Loucy (cell line): ENCODE data around the gene METTL13.

ENCODE experiments used
- H2AFZ ChIP-seq: fragments of 200-600 bp; sonication (generic); 2 replicates; pipeline ENCODE4 v1.6.0; 2016; ENCODE audit warnings: antibody characterized with exemption, mild to moderate bottlenecking, low read length, moderate library complexity
- H3F3A ChIP-seq: fragments of 200-600 bp; 2 replicates; pipeline ENCODE4 v1.6.0; 2016; ENCODE audit warnings: antibody characterized with exemption, low read depth, mild to moderate bottlenecking
- H3K27me3 ChIP-seq: fragments of 200-600 bp; sonication (generic); 2 replicates; pipeline ENCODE4 v1.6.1; 2014; ENCODE audit warnings: low read length, mild to moderate bottlenecking; ENCODE audit not compliant: insufficient read depth, poor library complexity, severe bottlenecking
- H3K36me3 ChIP-seq: fragments of 200-600 bp; sonication (generic); 2 replicates; pipeline ENCODE4 v1.6.1; 2016; ENCODE audit warnings: low read length; ENCODE audit not compliant: insufficient read depth
- H3K4me1 ChIP-seq: fragments of 200-600 bp; sonication (generic); 2 replicates; pipeline ENCODE4 v1.5.1; 2014; ENCODE audit warnings: low read length, mild to moderate bottlenecking; ENCODE audit not compliant: insufficient read depth, poor library complexity, severe bottlenecking
- H3K4me2 ChIP-seq: fragments of 200-600 bp; sonication (generic); 2 replicates; pipeline ENCODE4 v1.6.0; 2014; ENCODE audit warnings: antibody characterized with exemption, low read length, low read depth, mild to moderate bottlenecking; ENCODE audit not compliant: poor library complexity, severe bottlenecking
- H3K4me3 ChIP-seq: fragments of 200-600 bp; sonication (generic); 2 replicates; pipeline ENCODE4 v1.5.1; 2014; ENCODE audit warnings: low read length, mild to moderate bottlenecking, mixed read lengths; ENCODE audit not compliant: poor library complexity, severe bottlenecking
- H3K79me2 ChIP-seq: fragments of 200-600 bp; sonication (generic); 2 replicates; pipeline ENCODE4 v1.6.1; 2014; ENCODE audit warnings: low read length; ENCODE audit not compliant: insufficient read depth
- H3K9ac ChIP-seq: fragments of 200-600 bp; sonication (generic); 2 replicates; pipeline ENCODE4 v1.6.0; 2014; ENCODE audit warnings: mild to moderate bottlenecking, low read depth, low read length, moderate library complexity; ENCODE audit not compliant: poor library complexity, severe bottlenecking
- H3K9me2 ChIP-seq: fragments of 200-600 bp; sonication (generic); replicated peaks from 2 replicates; pipeline ENCODE4 v1.6.1; 2016; ENCODE audit warnings: low read depth, low read length, mixed read lengths
- H3K9me3 ChIP-seq: fragments of 200-600 bp; sonication (generic); 2 replicates; pipeline ENCODE4 v1.6.1; 2014; ENCODE audit warnings: mild to moderate bottlenecking, antibody characterized with exemption, low read length, low read depth; ENCODE audit not compliant: insufficient read depth
- H4K20me1 ChIP-seq: fragments of 200-600 bp; sonication (generic); 2 replicates; pipeline ENCODE4 v1.6.0; 2014; ENCODE audit warnings: antibody characterized with exemption, low read length, mild to moderate bottlenecking; ENCODE audit not compliant: insufficient read depth, poor library complexity, severe bottlenecking
- CTCF ChIP-seq: fragments of 200-600 bp; sonication (generic); conservative IDR thresholded peaks from 2 replicates; pipeline ENCODE4 v1.5.1; 2014; ENCODE audit warnings: mild to moderate bottlenecking, antibody characterized with exemption, low read length
- EZH2phosphoT487 ChIP-seq: fragments of 200-600 bp; IDR thresholded peaks from 2 replicates; pipeline ENCODE4 v1.6.1; 2018; ENCODE audit warnings: antibody characterized with exemption, mild to moderate bottlenecking, moderate library complexity, borderline replicate concordance

The METTL13 gene

GRCh38 chr1:171794085-171794484 is 12.6 kb downstream of the METTL13 start:
- Histone ChIP-seq H3K9me2 (no peaks in the 10 kb centered on the region), H2AFZ (no peak overlapping the region), H3K9ac (no peak overlapping the region), H3K9me3 (no peaks in the 10 kb centered on the region), H4K20me1 (no peaks in the 10 kb centered on the region), H3K79me2 (peaks cover 7% of the 10 kb centered on the region; the same call in 1 of the 2 replicates), H3K4me1 (peaks cover 9% of the 10 kb centered on the region), H3K36me3 (peaks cover 89% of the 10 kb centered on the region; the same call in 1 of the 2 replicates), H3K27me3 (no peaks in the 10 kb centered on the region), H3K4me3 (no peak overlapping the region), H3K4me2 (no peak overlapping the region), H3F3A (no peaks in the 10 kb centered on the region)
- TF ChIP-seq EZH2phosphoT487 (no peak), CTCF (no peak)

- Histone ChIP-seq H3K4me2 (no peak overlapping the region), H3K79me2 (no peaks in the 10 kb centered on the region), H3F3A (no peaks in the 10 kb centered on the region), H3K9me3 (no peaks in the 10 kb centered on the region), H3K4me3 (no peak overlapping the region), H3K9me2 (no peaks in the 10 kb centered on the region), H3K4me1 (peaks cover 9% of the 10 kb centered on the region), H3K36me3 (peaks cover 64% of the 10 kb centered on the region; the same call in 1 of the 2 replicates), H2AFZ (no peak overlapping the region), H3K27me3 (no peaks in the 10 kb centered on the region), H4K20me1 (no peaks in the 10 kb centered on the region), H3K9ac (no peak overlapping the region)
- TF ChIP-seq CTCF (no peak), EZH2phosphoT487 (no peak)
Observed at GRCh38 chr1:171796592-171796991, 15.1 kb downstream of the METTL13 start.

GRCh38 chr1:171798311-171798710 is 16.9 kb downstream of the METTL13 start:
- Histone ChIP-seq H3F3A (no peaks in the 10 kb centered on the region), H3K36me3 (peaks cover 47% of the 10 kb centered on the region; the same call in 1 of the 2 replicates), H3K9me3 (no peaks in the 10 kb centered on the region), H3K4me2 (no peak overlapping the region), H3K9me2 (no peaks in the 10 kb centered on the region), H4K20me1 (no peaks in the 10 kb centered on the region), H3K4me3 (no peak overlapping the region), H3K27me3 (no peaks in the 10 kb centered on the region), H2AFZ (no peak overlapping the region), H3K4me1 (peaks cover 9% of the 10 kb centered on the region), H3K9ac (no peak overlapping the region), H3K79me2 (no peaks in the 10 kb centered on the region)
- TF ChIP-seq CTCF (no peak), EZH2phosphoT487 (no peak)
